Stimulated activated CD4-positive, alpha-beta T cell treated with anti-CD3 and anti-CD28 coated beads, Interleukin-4, amount 100 ng/mL, for 48 hours (primary cell): ENCODE results near the gene STX4.

ENCODE experiments used
- DNase-seq, 2 donors: peaks; one replicate each; pipeline ENCODE4 v3.0.0-alpha.2; 2020; ENCODE audit warnings: low read depth in 2 of 2

Gene STX4

GRCh38 chr16:31020536-31020935 is 12.8 kb upstream of the STX4 start:
- DNase-seq, result no peak

- no peak for DNase-seq
Measured at GRCh38 chr16:31022544-31023251, 10.7 kb upstream of the STX4 start.

- DNase-seq, result no peak
Measured at GRCh38 chr16:31023252-31023602, 10.1 kb upstream of the STX4 start.

GRCh38 chr16:31023627-31024226 is 9.6 kb upstream of the STX4 start:
- no peak for DNase-seq

- no peak for DNase-seq
Measured at GRCh38 chr16:31025339-31025738, 8.0 kb upstream of the STX4 start.

GRCh38 chr16:31029272-31029671 is 4.1 kb upstream of the STX4 start:
- no peak for DNase-seq

GRCh38 chr16:31031276-31031675 is 2.1 kb upstream of the STX4 start:
- DNase-seq, result no peak

- DNase-seq, result peak; percentile 84 to 87
Measured at GRCh38 chr16:31033709-31034492, 543 bp downstream of the STX4 start.

GRCh38 chr16:31036691-31037090 is 3.3 kb downstream of the STX4 start:
- no peak for DNase-seq

GRCh38 chr16:31038993-31039392 is 5.6 kb downstream of the STX4 start:
- no peak for DNase-seq

- no peak for DNase-seq
Measured at GRCh38 chr16:31042866-31043265, 9.5 kb downstream of the STX4 start.

- DNase-seq, result no peak
Measured at GRCh38 chr16:31043352-31043751, 10.0 kb downstream of the STX4 start.

- DNase-seq, result no peak
Measured at GRCh38 chr16:31043898-31044481, 10.6 kb downstream of the STX4 start.

- no peak for DNase-seq
Measured at GRCh38 chr16:31050280-31051030, 17.1 kb downstream of the STX4 start.

GRCh38 chr16:31052114-31052513 is 18.8 kb downstream of the STX4 start:
- no peak for DNase-seq

- DNase-seq, result no peak
Measured at GRCh38 chr16:31055613-31056012, 22.3 kb downstream of the STX4 start.

- DNase-seq, result no peak
Measured at GRCh38 chr16:31061126-31061812, 27.9 kb downstream of the STX4 start.

GRCh38 chr16:31061813-31062440 is 28.6 kb downstream of the STX4 start:
- no peak for DNase-seq

GRCh38 chr16:31063495-31063842 is 30.1 kb downstream of the STX4 start:
- DNase-seq, result no peak

- DNase-seq, result no peak
Measured at GRCh38 chr16:31063843-31064611, 30.7 kb downstream of the STX4 start.
